Thyroid gland (tissue), 4 donors: Measurements from ENCODE around the gene SLC4A8.

ENCODE experiments used
- POLR2A ChIP-seq, 2 donors: fragments of 450-650 bp; IDR thresholded peaks; one replicate each; pipeline ENCODE4 v1.6.1; 2017; ENCODE audit warnings: antibody characterized with exemption in 2 of 2, mild to moderate bottlenecking in 2 of 2, moderate library complexity in 1 of 2
- TF ChIP-seq, protein P1 (sequence below), 6 experiments: fragments of 200-600 bp in 3 of 6; fragments of 450-650 bp in 3 of 6; sonication (generic) in 3 of 6; IDR thresholded peaks; one replicate each; pipeline ENCODE4 v1.5.1; 2016 to 2019; ENCODE audit warnings: antibody characterized with exemption in 6 of 6, mild to moderate bottlenecking in 2 of 6, inconsistent platforms in 1 of 6, moderate library complexity in 1 of 6

DNA sequence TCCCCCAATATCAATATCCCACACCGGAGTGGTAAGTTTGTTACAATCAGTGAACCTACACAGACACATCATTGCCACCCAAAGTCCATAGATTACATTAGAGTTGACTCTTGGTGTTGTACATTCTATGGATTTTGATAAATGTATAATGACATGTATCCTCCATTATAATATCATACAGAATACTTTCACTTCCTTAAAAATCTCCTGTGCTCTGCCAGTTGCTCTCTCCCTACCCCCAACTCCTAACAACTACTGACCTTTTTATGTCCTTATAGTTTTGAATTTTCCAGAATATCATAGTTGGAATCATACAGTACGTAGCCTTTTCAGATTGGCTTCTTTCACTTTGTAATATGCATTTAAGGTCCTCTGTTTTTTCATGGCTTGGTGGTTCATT, 48.4 kb downstream of the SLC4A8 start:
- TF ChIP-seq POLR2A (IDR thresholded peaks at IDR 0.05): no peak
- TF ChIP-seq, protein P1, sequence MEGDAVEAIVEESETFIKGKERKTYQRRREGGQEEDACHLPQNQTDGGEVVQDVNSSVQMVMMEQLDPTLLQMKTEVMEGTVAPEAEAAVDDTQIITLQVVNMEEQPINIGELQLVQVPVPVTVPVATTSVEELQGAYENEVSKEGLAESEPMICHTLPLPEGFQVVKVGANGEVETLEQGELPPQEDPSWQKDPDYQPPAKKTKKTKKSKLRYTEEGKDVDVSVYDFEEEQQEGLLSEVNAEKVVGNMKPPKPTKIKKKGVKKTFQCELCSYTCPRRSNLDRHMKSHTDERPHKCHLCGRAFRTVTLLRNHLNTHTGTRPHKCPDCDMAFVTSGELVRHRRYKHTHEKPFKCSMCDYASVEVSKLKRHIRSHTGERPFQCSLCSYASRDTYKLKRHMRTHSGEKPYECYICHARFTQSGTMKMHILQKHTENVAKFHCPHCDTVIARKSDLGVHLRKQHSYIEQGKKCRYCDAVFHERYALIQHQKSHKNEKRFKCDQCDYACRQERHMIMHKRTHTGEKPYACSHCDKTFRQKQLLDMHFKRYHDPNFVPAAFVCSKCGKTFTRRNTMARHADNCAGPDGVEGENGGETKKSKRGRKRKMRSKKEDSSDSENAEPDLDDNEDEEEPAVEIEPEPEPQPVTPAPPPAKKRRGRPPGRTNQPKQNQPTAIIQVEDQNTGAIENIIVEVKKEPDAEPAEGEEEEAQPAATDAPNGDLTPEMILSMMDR (IDR thresholded peaks at IDR 0.05): no peak
